Loucy (cell line): ENCODE measurements around the gene DAB1.

Source experiments
- CTCF ChIP-seq: fragments of 200-600 bp; sonication (generic); conservative IDR thresholded peaks from 2 replicates; pipeline ENCODE4 v1.5.1; 2014; ENCODE audit warnings: mild to moderate bottlenecking, antibody characterized with exemption, low read length
- EZH2phosphoT487 ChIP-seq: fragments of 200-600 bp; IDR thresholded peaks from 2 replicates; pipeline ENCODE4 v1.6.1; 2018; ENCODE audit warnings: antibody characterized with exemption, mild to moderate bottlenecking, moderate library complexity, borderline replicate concordance

- no peak for TF ChIP-seq CTCF
- TF ChIP-seq EZH2phosphoT487: no peak
These were observed 329.1 kb downstream of the DAB1 start for GRCh38 chr1:57094749-57095148.
